NT2/D1 (cell line): ENCODE measurements around the gene KRTAP10-6.
"Not testable (repeated sequence)": the region's sequence is repeated elsewhere in the genome, so short reads cannot be mapped to it uniquely, and the experiment has no call there.

Experiments
- DNase-seq: peaks from one replicate; pipeline ENCODE4 v3.0.0-alpha.2; 2011; ENCODE audit warnings: low read depth, low spot score
- H3K27me3 ChIP-seq: 2 replicates; pipeline ENCODE4 v1.6.0; 2011; ENCODE audit warnings: mild to moderate bottlenecking; ENCODE audit not compliant: insufficient read length, insufficient read depth
- H3K36me3 ChIP-seq: 2 replicates; pipeline ENCODE4 v1.6.1; 2011; ENCODE audit warnings: mild to moderate bottlenecking, low read length, mixed read lengths; ENCODE audit not compliant: insufficient read depth, insufficient read length
- H3K4me1 ChIP-seq: 2 replicates; pipeline ENCODE4 v1.5.1; 2011; ENCODE audit not compliant: insufficient read depth, insufficient read length
- H3K4me3 ChIP-seq: 2 replicates; pipeline ENCODE4 v1.5.1; 2011; ENCODE audit warnings: low read depth; ENCODE audit not compliant: insufficient read length
- H3K9ac ChIP-seq: 2 replicates; pipeline ENCODE4 v1.6.0; 2011; ENCODE audit warnings: low read depth; ENCODE audit not compliant: insufficient read length
- H3K9me3 ChIP-seq: 2 replicates; pipeline ENCODE4 v1.5.1; 2011; ENCODE audit warnings: mild to moderate bottlenecking, low read length; ENCODE audit not compliant: insufficient read depth
- SUZ12 ChIP-seq: IDR thresholded peaks from 2 replicates; pipeline ENCODE4 v1.6.1; 2011; ENCODE audit not compliant: insufficient read length, insufficient read depth; ENCODE audit errors: extremely low read depth
- YY1 ChIP-seq: IDR thresholded peaks from 2 replicates; pipeline ENCODE4 v1.6.1; 2011; ENCODE audit not compliant: insufficient read length, insufficient read depth
- ZNF274 ChIP-seq: IDR thresholded peaks from 2 replicates; pipeline ENCODE4 v1.6.1; 2011; ENCODE audit warnings: mild to moderate bottlenecking, low read depth, low read length

KRTAP10-6 gene

DNA sequence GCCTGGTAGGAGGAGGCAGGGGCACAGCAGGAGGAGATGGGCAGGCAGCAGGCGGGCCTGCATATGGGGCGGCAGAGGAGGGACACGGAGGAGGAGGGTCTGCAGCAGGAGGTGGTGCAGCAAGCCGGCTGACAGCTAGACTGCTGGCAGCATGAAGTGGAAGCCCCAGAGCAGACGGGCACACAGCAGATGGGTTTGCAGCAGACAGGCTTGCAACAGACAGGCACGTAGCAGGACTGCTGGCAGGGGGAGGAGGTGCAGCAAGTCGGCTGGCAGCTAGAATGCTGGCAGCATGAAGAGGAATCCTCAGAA, 12.5 kb downstream of the KRTAP10-6 start:
- Histone ChIP-seq H3K4me3 (no peak overlapping the region), H3K9ac (no peak overlapping the region), H3K9me3 (peaks cover 33% of the 10 kb centered on the region), H3K27me3 (no peaks in the 10 kb centered on the region), H3K36me3 (no peaks in the 10 kb centered on the region), H3K4me1 (peaks cover 3% of the 10 kb centered on the region)
- TF ChIP-seq ZNF274, result no peak
- TF ChIP-seq YY1, result no peak
- no peak for TF ChIP-seq SUZ12
- DNase-seq, result no peak

DNA sequence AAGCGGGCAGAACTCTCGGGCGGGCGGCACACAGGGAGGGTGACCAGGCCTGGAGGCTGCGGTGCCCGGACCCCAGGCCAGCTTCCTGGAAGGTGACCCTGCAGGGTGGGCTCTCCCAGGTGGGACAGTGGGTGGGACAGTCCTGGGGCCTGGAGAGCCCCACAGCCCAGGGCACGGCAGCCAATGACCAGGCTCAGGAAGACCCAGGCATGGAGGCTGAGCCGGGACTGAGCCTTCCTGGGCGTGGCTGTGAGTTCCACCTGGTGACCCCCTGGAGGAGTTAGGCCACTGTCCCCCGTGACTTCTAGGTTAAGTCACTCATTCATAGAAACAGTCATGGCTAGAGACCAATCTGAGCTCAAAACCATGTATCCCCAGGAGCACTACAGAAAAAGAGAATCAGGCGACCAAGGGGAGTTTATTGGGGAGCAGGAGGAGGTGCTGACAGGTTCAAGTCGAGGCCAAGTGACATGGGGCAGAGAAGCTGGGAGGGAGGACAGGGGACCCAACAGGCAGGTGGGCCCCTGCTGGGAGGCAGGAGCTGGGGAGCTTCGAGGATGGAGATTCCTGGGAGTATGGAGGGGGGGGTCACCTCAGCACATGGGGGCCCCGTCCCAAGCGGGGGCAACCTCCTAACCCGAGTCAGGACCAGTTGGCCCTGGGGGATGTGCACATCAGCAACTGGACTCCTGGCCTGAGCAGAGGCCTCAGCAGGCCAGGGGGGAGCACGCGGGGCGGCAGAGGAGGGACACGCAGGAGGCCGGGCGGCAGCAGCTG, 13.1 kb downstream of the KRTAP10-6 start:
- H3K27me3 ChIP-seq, result no peaks in the 10 kb centered on the region
- H3K36me3 ChIP-seq, result no peaks in the 10 kb centered on the region
- H3K9me3 ChIP-seq, result peaks cover 33% of the 10 kb centered on the region

DNA sequence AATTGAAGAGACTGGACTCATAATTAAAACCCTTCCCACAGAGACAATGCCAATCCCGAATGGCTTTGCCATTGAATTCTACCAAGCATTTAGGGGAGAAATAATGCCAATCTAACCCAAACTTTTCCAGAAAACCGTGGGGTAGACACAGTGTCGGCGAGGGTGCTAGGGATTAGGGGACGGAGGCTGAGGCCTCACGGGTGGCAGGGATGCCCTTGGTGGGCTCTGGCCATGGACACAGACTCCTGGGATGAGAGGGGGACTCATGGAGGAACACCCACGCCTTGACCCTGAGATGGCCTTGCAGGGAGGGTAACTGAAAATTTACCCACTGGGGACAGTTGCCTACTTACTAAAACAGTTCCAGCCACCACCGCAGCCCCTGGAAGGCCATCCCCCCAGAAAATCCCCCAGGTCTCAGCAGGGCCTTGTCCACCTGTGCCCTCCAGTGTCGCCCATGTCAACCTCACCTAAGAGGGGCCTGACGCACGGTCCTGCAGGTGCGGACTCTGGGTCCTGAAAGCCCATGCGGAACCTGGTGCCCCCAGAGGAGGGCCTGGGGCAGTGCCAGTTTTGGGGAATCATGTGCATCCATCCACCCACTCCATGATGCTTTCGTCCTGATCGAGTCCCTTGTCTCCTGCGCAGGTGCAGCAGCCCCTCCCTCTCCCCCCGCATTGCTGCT, 13.8 kb downstream of the KRTAP10-6 start:
- no peak for DNase-seq
- TF ChIP-seq ZNF274, result no peak
- no peak for TF ChIP-seq YY1
- TF ChIP-seq SUZ12, result no peak
- Histone ChIP-seq H3K9ac (no peak overlapping the region), H3K4me3 (no peak overlapping the region), H3K36me3 (no peaks in the 10 kb centered on the region), H3K4me1 (peaks cover 5% of the 10 kb centered on the region), H3K27me3 (no peaks in the 10 kb centered on the region), H3K9me3 (peaks cover 33% of the 10 kb centered on the region)

More for the DNA sequence above, 13.1 kb downstream of the KRTAP10-6 start:
- no peak overlapping the region for H3K4me3 ChIP-seq
- DNase-seq, result no peak
- H3K9ac ChIP-seq, result no peak overlapping the region
- H3K4me1 ChIP-seq, result peaks cover 5% of the 10 kb centered on the region
- no peak for TF ChIP-seq YY1

GRCh38 chr21:44576025-44576420, 16.3 kb downstream of the KRTAP10-6 start:
- H3K27me3 ChIP-seq, result no peaks in the 10 kb centered on the region
- DNase-seq, result no peak
- H3K9me3 ChIP-seq, result peaks cover 35% of the 10 kb centered on the region
- TF ChIP-seq SUZ12, result no peak
- no peak for TF ChIP-seq ZNF274
- TF ChIP-seq YY1, result no peak
- H3K9ac ChIP-seq, result no peak overlapping the region
- peaks cover 3% of the 10 kb centered on the region for H3K4me1 ChIP-seq
- H3K36me3 ChIP-seq, result no peaks in the 10 kb centered on the region
- H3K4me3 ChIP-seq, result no peak overlapping the region

DNA sequence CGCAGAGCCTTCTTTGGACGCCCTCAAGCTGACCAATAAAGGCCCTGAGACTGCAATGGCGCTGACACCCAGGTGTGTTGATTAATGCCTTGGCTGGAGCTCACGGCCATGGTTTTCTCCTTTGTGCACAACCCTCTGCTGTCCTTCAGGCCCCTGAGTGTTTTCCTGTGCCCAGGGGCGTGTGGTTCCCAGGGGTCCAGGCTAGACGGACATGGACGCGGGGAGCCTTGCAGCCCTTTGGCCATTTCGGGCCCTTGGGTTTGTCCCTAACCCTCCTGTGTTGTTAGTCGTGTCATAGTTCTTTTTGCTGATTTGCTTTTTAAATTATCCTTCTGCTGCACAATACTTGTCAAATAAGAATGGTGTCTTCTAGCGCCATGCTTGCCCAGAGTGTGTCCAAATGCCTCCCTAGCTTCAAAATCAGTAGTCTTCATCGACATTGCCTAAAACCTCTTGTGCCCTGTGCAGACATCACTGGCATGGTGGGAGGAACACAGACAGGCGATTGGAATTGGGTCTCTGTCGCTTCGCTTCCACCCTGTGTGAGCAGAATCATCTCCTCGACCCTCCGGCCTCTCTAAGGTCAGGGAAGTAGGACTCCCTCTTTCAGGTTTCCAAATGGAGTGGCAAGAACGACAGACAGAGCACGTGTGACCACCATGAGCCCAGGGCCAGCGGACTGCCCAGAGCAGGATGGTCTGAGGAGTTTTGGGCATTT, 16.8 kb downstream of the KRTAP10-6 start:
- DNase-seq, result no peak
- Histone ChIP-seq H3K9me3 (peaks cover 38% of the 10 kb centered on the region), H3K4me1 (peaks cover 3% of the 10 kb centered on the region), H3K36me3 (no peaks in the 10 kb centered on the region), H3K4me3 (no peak overlapping the region), H3K27me3 (no peaks in the 10 kb centered on the region), H3K9ac (no peak overlapping the region)
- TF ChIP-seq SUZ12 (no peak), YY1 (no peak), ZNF274 (no peak)

- Histone ChIP-seq H3K4me3 (no peak overlapping the region), H3K4me1 (peaks cover 3% of the 10 kb centered on the region), H3K36me3 (no peaks in the 10 kb centered on the region), H3K9me3 (peaks cover 39% of the 10 kb centered on the region), H3K27me3 (no peaks in the 10 kb centered on the region), H3K9ac (no peak overlapping the region)
- TF ChIP-seq ZNF274 (no peak), YY1 (no peak), SUZ12 (no peak)
- no peak for DNase-seq
These were observed 17.6 kb downstream of the KRTAP10-6 start for GRCh38 chr21:44574457-44575306.

- H3K4me3 ChIP-seq, H3K4me1 ChIP-seq, H3K36me3 ChIP-seq, H3K27me3 ChIP-seq, DNase-seq, H3K9ac ChIP-seq: not testable (repeated sequence)
- H3K9me3 ChIP-seq, result peaks cover 39% of the 10 kb centered on the region
These were observed 18.5 kb downstream of the KRTAP10-6 start, which contains the start of gene KRTAP10-4 for GRCh38 chr21:44573630-44574456. Gene KRTAP10-4, plus strand, starts transcription at chr21:44573729. Its CDS starts 30 bp downstream, at chr21:44573759.
